Stomach smooth muscle (tissue), 2 donors: ENCODE measurements around the gene USP35.
"Not testable (repeated sequence)": the region's sequence is repeated elsewhere in the genome, so short reads cannot be mapped to it uniquely, and the experiment has no call there.

Source experiments
- H3K27ac ChIP-seq: one replicate; pipeline ENCODE4 v1.7.0; 2013; ENCODE audit warnings: mild to moderate bottlenecking, low read length, inconsistent platforms
- H3K27me3 ChIP-seq, 2 donors: one replicate each; pipeline ENCODE4 v1.7.0; 2013; ENCODE audit warnings: low read length in 2 of 2; ENCODE audit not compliant: insufficient read depth in 2 of 2, control insufficient read depth in 1 of 2
- H3K36me3 ChIP-seq, 2 donors: one replicate each; pipeline ENCODE4 v1.7.0; 2013; ENCODE audit warnings: low read length in 2 of 2; ENCODE audit not compliant: control insufficient read depth in 2 of 2, insufficient read depth in 2 of 2
- H3K4me1 ChIP-seq: one replicate; pipeline ENCODE4 v1.7.0; 2013; ENCODE audit warnings: low read length; ENCODE audit not compliant: control insufficient read depth, insufficient read depth
- H3K4me3 ChIP-seq, 2 donors: one replicate each; pipeline ENCODE4 v1.7.0; 2013; ENCODE audit warnings: low read length in 2 of 2
- H3K9ac ChIP-seq, 2 donors: one replicate each; pipeline ENCODE4 v1.7.0; 2013; ENCODE audit warnings: low read length in 2 of 2, mild to moderate bottlenecking in 1 of 2
- H3K9me3 ChIP-seq, 2 donors: one replicate each; pipeline ENCODE4 v1.7.0; 2013; ENCODE audit warnings: low read length in 2 of 2; ENCODE audit not compliant: control insufficient read depth in 2 of 2
- donor health status: healthy.
- donor health status: Pancreatic carcinoma.

USP35 gene

DNA sequence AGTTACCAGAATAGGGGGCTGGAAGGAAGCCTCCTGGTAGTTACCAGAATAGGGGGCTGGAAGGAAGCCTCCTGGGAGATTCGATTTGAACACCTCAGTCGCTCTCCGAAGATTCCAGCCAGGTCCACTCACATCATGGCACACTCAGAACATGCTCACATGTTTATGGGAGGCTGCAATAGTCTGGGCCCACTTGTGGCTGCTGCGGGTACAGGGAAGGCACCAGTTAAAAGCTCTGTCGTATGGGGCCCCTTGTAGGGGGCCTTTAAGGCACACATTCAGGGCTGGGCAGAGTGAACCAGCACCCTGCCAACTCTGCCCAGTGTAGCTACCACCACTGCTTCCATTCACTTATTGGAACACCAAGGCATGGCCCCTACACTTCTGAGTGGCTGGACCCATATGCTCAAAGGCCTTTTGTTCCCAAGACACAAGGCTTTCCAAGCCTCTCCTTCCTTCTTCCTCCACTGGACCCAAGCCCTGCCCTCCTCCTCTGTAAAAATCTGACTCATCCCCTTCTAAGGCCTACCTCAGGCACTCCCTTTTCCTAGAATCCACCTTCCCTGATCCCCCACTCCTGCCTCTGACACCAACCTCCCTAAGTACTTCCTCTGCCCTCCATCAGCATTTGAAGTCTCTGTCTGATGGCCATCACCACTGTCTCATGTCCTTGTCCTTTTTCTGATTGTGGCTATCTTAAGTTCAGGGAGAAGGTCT lies 28.0 kb downstream of the USP35 start:
- H3K9ac ChIP-seq = no peak overlapping the region
- H3K4me1 ChIP-seq = no peaks in the 10 kb centered on the region
- H3K27ac ChIP-seq = no peak overlapping the region
- no peaks in the 10 kb centered on the region for H3K27me3 ChIP-seq
- H3K36me3 ChIP-seq = peaks cover 19 to 51% of the 10 kb centered on the region in 2 donors
- H3K9me3 ChIP-seq = no peaks in the 10 kb centered on the region
- no peak overlapping the region for H3K4me3 ChIP-seq

DNA sequence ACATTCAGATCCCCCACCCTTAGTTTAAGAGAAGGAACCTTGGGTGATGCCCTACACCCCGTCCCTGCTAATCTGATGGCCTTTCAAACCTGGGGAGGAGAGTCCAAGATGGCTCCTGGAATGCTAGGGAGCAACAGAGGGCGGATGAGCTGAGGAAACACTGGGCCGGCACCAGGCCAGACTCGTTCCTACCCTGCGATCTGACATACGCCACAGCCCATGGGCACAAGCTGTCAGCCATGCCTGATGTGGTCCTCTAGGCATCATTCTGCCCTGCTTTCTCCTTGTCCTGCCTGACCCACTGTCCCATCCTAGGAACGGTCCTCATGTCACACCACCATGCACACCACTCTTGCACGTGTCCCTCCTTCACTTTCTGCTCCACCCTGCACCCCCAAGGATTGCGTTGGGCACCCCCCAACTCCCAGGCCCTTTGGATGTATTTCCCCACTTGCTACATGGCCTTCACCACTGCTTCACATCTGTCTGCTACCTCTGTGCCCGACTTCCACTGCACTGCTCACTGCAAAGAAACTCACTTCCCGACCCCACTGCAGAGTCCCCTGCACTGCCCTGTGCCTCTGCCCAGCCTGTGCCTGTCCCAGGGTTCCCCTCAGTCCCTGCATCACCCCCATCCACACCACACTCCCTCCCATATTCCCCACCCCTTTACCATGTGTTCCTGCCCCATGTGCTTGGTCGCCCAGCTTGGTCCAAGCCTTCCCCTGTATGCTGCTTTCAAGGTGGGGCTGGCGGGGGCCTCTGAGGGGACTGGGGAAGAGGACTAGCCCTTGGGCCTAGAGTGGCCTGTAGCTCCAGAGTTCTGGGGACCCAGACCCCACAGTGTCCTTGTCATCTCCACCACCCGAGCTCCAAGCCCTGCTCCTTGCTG lies 29.2 kb downstream of the USP35 start:
- no peaks in the 10 kb centered on the region for H3K9me3 ChIP-seq
- no peak overlapping the region for H3K27ac ChIP-seq
- H3K36me3 ChIP-seq = peaks cover 17 to 57% of the 10 kb centered on the region in 2 donors
- no peaks in the 10 kb centered on the region for H3K4me1 ChIP-seq
- H3K4me3 ChIP-seq = no peak overlapping the region
- no peak overlapping the region for H3K9ac ChIP-seq
- no peaks in the 10 kb centered on the region for H3K27me3 ChIP-seq

- no peak overlapping the region for H3K4me3 ChIP-seq
- H3K9me3 ChIP-seq = no peaks in the 10 kb centered on the region
- H3K36me3 ChIP-seq = peaks cover 22 to 64% of the 10 kb centered on the region in 2 donors
- H3K27me3 ChIP-seq = no peaks in the 10 kb centered on the region
- no peaks in the 10 kb centered on the region for H3K4me1 ChIP-seq
- H3K9ac ChIP-seq = no peak overlapping the region
- H3K27ac ChIP-seq = no peak overlapping the region
These were observed 30.2 kb downstream of the USP35 start for GRCh38 chr11:78218707-78219492.

DNA sequence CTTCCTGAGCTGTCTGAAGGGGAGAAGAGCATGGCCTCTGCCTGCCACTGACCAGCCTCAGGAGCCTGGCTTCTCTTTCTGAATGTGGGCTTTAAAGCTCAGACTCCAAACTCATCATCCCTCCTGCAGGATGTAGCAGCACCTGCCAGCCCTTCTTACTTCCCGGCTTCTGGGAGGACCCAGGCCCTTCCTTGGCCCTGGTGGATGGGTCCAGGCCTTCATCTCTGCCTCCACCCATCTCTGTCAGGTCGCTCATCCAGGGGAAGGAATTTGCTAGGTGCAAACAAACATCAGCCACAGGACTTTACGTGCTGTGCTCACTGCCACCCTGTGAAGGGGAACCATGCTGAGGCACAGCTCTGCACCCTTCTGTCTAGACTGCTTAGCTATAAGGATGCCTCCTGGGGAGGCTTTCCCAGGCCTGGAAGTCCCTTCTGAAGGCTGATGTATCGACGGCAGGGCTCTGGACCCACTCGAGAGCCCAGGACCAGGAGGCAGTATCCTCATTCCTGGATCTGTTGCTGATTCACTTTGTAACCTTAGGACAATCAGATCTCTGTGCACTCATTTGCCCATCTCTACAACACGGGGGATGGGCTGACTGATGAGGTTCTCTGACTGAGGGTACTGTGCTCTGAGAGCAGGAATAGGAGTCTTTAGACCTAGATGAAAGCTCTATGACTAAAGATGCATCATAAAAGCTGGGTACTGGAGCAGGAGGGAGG lies 30.9 kb downstream of the USP35 start:
- no peaks in the 10 kb centered on the region for H3K4me1 ChIP-seq
- H3K36me3 ChIP-seq = peaks cover 23 to 67% of the 10 kb centered on the region in 2 donors
- H3K9me3 ChIP-seq = no peaks in the 10 kb centered on the region
- H3K9ac ChIP-seq = no peak overlapping the region
- no peaks in the 10 kb centered on the region for H3K27me3 ChIP-seq
- H3K27ac ChIP-seq = no peak overlapping the region
- H3K4me3 ChIP-seq = no peak overlapping the region

GRCh38 chr11:78220218-78221157 lies 31.8 kb downstream of the USP35 start:
- Histone ChIP-seq H3K36me3 (peaks cover 28 to 72% of the 10 kb centered on the region in 2 donors), H3K9ac (no peak overlapping the region)

DNA sequence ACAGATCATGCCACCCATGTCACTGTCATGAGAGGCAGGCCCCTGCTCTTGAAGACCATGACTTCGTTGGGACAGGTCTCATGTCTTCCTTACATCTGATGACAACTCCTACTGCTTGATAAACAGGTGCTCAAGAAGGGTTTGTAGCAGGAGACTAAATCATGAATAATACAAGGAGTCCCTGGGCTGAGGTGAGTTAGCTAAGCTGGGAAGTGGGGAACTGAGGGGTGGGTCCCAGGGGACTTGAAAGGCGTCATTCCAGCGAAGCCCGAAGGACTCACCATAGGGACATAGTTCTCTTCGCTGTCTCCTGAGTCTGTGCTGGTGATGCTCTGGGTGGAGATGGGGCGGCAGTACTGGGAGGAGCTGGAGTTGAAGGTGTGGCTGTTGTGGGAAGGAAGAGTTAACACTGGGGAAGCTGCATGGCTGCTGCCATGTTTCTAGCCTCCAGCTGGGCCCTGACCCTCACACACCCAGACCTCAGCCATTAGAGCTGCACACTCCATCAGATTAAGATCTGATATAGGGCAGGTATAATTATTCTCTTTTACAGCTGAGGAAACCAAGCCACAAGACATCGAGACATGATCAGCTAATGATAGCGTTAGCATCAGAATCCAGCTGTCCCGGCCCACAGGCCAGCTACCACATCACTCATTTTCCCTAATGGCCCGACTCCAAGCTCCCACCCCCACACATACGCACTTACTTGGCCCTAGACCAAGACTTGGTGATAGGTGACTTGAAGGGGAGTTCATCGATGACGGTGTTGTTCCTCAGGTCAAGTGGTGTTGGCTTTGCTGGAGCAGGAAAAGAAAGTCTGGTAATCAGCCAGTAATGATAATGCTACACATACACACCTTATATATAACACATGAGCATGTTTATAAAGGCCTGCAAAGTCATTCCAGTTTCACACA lies 32.9 kb downstream of the USP35 start:
- Histone ChIP-seq H3K4me3 (no peak overlapping the region), H3K27me3 (no peaks in the 10 kb centered on the region), H3K27ac (no peak overlapping the region), H3K36me3 (peaks cover 28 to 71% of the 10 kb centered on the region in 2 donors), H3K4me1 (no peaks in the 10 kb centered on the region), H3K9me3 (no peaks in the 10 kb centered on the region), H3K9ac (no peak overlapping the region)

More at GRCh38 chr11:78220218-78221157, 31.8 kb downstream of the USP35 start:
- Histone ChIP-seq H3K27ac (no peak overlapping the region), H3K4me1 (no peaks in the 10 kb centered on the region), H3K27me3 (no peaks in the 10 kb centered on the region), H3K4me3 (no peak overlapping the region), H3K9me3 (no peaks in the 10 kb centered on the region)

DNA sequence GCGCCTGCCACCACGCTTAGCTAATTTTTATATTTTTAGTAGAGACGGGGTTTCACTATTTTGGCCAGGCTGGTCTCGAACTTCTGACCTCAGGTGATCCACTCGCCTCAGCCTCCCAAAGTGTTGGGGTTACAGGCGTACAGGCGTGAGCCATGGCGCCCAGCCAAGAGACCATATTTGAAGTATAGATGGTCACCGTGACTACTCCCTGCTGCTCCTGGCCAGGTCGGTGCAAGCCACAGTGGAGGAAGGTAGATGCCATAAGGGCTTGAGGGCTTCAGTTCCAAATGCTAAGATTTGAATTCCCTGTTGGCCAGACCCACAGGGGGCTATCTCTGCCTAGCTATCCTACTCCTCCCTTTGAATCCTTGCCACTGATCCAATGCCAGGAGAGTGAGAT lies 34.0 kb downstream of the USP35 start:
- H3K4me3 ChIP-seq, H3K9me3 ChIP-seq, H3K9ac ChIP-seq, H3K27me3 ChIP-seq, H3K4me1 ChIP-seq, H3K27ac ChIP-seq: not testable (repeated sequence)
- peaks cover 26 to 66% of the 10 kb centered on the region in 2 donors for H3K36me3 ChIP-seq

- H3K4me3 ChIP-seq = no peak overlapping the region
- H3K4me1 ChIP-seq = no peaks in the 10 kb centered on the region
- H3K27me3 ChIP-seq = no peaks in the 10 kb centered on the region
- H3K27ac ChIP-seq = no peak overlapping the region
- H3K36me3 ChIP-seq = peaks cover 26 to 61% of the 10 kb centered on the region in 2 donors
- H3K9ac ChIP-seq = no peak overlapping the region
- no peaks in the 10 kb centered on the region for H3K9me3 ChIP-seq
These were observed 34.7 kb downstream of the USP35 start for GRCh38 chr11:78223320-78223954.
